HG03039 (cell line): ENCODE measurements around the gene DUSP22.

Experiments
- ATAC-seq: cut with Tn5 transposase; IDR thresholded peaks from one replicate; pipeline ENCODE4 v1.9.1; 2021; ENCODE audit warnings: mild to moderate bottlenecking, moderate library complexity; ENCODE audit not compliant: unreplicated experiment

Gene DUSP22

DNA sequence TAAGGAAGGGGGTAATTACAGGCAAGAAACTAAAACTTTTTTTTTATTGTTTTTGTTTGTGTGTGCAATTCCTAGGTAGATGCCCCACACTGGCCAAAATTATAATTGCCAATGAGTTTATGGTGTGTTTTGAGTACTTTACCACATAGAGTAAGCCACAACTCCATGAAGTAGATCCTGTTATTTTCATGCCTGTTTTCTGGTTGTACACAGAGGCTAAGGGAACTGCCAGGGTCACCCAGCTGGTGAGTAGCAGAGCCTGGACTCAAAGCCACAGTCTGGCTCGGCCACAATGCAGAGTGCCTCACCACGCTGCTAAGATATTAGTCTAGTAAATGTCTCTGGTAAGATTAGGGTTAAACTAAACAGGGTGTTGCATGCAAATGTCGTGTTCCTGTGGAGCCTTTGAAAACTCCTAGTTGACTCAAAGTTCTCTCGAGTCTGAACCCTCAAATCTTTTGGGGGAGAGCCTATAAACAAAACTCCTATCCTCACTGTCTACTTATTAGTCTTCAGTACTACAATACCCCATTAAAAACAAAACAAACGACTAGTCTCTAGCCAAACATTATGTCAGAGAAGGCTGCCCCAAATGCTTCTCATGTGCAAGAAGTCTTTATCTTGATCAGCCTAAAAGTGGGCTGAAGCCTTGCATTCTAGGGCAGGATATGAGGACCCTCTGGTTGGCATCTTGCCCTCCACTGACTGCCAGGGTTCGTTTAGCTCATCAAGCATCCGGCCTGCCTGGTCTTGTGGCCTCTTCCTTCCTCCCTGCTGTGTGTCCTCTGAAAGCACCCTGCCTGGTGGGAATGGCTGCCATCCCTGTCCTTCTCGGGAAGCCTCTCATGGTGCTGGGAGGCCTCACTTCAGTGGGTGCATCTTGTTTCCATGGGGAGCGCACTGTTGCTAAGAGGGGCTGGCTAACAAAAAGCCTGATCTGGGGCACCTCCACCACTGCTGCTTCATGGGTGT, 4.2 kb downstream of the DUSP22 start:
- peak; percentile 13 for ATAC-seq

- ATAC-seq = no peak
Measured at GRCh38 chr6:297571-298232, 5.4 kb downstream of the DUSP22 start.

- ATAC-seq = no peak
Measured at GRCh38 chr6:298233-299103, 6.2 kb downstream of the DUSP22 start.

DNA sequence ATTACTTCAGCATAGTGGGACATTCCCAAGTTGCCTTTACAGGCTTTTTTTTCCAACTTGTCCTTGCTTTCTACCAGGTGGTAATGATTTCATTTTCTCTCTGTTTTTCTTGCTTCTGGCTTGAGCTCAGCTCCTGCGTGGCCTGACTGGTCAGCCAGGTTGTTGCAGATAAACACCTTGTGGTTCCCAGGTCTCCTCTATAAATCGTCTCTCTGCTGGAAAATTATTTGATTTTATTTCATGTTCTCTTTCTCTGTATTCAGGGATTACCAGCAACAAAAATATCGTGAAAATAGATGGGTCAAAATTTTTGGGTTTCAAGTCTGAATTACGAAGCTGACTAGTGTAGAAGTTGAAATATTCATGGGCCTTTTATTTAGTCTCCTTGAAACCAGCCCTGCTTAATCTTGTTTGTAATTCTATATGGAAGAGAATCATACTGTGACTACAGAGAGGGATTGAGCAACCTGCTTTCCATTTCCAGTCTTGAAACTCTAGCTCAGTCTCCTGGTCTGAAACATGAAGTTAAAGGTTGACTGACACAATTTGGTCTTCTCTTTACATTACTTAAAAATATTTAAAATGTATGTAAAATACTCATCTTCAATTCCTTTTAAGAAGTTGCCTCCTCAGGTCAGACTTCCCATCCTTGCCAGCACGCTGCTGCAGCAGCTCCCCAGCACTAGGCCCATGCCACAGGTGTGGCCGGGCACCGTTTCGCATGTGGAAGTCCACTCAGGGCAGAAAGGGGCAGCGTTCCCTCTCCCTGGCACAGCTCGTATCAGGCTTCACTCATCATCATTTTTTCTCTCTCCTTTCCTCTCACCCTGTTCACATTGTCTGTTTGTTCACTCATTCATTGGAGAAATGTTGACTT, 7.1 kb downstream of the DUSP22 start:
- no peak for ATAC-seq

DNA sequence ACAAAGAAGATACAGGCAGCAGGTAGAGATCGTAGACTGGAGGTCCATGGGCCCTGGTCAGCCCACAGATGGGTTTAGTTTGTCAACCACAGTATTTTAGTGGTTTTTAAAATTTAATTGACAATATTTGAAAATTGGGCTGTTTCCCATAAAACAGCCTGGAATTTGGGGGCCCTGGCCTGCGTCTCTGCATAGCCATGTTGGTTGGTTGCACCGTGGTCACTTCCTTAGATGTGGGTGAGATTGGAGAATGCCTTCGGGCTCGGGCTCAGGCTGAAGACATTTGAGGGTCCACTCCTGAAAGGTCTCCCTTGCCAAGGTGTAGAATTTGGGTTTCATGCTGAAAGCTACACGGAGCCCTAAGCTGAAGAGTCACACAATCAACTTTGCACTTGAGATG, 7.7 kb downstream of the DUSP22 start:
- ATAC-seq = no peak

DNA sequence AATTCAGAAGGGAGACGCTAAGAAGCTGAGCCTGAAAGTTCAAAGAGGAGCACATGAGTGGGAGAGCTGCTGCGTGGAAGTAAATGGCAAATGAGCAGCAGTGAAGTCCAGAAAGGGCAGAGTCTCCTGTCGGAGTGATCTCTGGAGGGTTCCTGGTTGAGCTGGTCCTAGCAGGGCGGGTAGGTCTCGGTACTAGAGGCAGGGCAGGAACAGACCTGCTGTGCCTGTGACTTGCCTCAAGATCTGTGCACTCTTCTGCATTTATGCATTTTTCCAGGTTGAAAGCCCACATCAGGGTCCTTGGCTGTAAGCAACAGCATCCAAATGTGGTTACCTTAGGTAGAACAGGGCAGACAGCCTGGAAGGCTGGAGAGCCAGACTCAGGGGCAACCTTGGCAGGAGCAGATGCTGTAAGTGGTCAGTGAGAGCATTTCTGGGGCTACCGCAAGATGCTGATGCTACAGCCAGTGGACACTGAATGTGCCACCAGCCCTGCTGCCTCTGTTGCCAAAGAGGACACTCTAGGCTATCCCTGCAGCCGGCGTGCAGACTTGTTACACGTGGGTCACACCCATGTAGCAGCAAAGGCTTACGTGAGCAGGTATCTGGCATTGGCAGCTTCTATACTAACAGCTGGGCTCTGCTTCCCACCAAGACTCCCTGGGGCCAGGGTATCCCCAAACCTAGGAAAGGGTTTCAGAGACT, 8.4 kb downstream of the DUSP22 start:
- no peak for ATAC-seq

GRCh38 chr6:301526-301925, 9.2 kb downstream of the DUSP22 start:
- no peak for ATAC-seq

DNA sequence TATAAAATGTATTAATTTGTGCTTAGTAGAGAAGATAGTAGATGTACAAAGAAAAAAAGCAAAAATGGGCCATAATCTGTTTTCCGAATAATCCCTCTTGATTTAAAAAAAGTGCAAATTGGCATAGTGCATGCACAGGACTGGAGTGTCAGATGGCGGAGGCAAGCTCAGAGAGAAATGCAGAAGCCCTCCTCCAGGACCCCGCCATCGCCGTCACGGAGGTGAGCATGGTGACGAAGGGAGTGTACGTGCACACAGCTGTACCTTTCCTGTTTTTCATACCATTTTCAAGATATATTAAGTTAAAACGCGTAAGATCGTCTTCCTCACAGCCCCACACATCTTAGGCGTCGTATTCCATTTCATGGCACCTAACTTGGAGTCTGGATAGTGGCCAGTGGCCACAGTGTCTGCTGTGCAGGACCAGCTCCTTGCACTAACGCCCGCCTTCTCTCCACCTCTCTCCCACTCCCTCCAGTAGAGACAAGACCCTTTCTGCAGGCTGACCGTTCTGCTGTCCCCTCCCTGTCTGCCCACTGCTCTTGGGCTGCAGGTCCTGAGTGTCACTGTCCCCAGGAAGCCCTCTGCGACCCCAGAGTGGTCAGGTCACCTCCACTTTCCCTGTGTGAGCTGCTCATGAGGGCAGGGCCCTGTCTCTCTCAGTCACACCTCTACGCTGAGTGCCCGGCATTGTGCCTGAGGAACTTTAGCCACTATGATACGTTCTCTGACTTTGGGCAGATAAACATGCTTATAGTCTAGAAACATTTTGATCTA, 9.8 kb downstream of the DUSP22 start:
- ATAC-seq = no peak

GRCh38 chr6:302760-303159, 10.5 kb downstream of the DUSP22 start:
- no peak for ATAC-seq

- no peak for ATAC-seq
Measured at GRCh38 chr6:303263-303662, 11.0 kb downstream of the DUSP22 start.

GRCh38 chr6:303948-304558, 11.8 kb downstream of the DUSP22 start:
- no peak for ATAC-seq

DNA sequence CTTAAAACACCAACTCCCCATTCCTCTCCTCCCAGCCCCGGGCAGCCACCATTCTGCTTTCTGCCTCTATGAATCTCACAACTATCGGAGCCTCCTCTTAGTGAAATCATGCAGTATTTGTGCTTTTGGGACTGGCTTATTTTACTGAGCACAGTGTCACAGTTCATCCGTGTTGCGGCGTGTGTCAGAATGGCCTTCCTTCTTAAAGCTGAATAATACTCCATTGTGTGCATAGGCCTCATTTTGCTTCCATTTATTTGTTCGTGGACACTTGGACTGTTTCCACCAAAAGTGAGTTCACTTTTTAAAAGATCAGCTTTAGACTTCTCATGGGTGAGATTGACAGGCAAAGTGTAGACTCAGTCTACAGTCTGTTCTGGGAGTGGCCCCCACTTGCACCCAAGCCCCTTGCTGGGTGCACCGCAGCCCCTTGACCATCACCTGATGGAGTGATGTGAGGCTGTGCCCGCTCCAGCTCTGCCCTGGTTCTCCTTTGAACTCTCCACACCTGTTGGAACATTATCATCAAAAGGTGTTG, 12.6 kb downstream of the DUSP22 start:
- ATAC-seq = peak; percentile 4

DNA sequence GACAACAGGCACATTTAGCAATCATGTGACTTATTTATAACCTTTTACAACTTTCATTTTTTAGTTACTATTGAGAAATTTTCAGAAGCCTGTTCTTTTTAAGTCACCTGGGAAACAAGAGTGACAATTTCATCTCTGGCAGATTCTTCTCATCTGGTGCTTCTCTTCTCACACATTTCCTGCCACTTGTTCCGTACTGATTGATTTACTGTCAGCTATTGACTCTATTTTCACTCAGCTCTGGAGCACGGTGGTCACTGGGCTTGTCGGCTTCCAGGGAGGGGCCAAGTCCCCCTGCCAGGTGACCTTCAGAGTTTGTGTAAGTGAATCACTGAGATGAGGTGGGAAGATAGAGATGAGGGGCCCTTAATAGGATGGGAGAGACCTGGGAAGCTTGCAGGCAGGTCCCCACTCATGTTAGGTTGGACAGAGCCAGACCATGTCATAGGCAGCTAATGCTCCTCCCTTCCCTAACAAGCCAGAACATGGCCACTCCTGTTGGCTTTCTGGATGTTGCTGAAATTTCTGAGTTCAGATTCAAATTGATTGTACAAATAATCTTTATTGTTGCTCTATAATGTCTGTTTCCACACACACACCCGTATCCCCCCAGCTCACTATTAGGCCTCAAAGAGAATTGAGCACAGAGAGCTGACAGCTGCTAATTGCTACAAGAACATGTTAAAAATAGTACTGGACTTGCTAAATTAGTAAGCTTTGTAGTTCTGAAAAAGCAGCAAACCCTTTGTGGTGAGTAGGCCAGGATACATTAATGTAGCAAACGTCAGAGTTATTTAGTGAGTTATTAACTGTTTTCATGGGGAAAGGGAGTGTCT, 13.3 kb downstream of the DUSP22 start:
- peak; percentile 68 for ATAC-seq

- no peak for ATAC-seq
Measured at GRCh38 chr6:306641-307061, 14.4 kb downstream of the DUSP22 start.

DNA sequence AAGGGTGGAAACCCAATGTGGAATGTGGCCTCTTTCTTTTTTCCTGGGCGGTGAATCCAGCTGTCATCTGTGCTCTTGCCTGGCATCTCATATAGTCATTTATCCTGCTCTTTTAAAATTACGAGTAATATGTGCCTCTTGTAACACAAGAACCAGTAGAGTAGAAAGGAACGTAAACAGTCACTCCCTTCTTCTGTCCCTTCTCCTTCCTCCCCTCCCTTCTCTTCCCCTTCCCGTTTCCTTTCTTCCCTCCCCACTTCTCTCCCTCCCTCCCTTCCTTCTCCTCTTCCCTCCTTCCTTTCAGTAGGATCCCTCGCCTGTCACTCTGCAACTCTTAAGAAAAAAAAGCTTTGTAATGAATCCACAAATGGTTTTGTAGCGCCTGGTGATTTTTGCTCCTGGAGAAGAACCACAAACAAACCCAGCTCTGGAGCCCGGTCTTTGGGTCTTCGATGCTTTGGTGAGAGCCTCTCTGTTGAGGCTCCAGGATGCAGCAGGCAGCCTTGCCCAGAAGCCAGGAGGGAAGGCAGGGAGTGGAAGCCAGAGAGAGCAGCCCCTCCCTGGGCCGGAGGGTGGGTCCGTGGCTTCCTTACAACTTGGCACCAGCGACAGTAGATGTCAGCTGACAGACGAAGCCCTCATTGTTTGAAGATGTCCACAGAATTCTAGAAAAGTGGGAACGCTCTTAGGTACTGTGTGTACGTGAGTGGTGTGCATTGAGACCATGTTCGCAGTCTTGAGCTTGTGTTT, 15.0 kb downstream of the DUSP22 start:
- ATAC-seq = no peak

- ATAC-seq = no peak
Measured at GRCh38 chr6:307874-308273, 15.6 kb downstream of the DUSP22 start.

DNA sequence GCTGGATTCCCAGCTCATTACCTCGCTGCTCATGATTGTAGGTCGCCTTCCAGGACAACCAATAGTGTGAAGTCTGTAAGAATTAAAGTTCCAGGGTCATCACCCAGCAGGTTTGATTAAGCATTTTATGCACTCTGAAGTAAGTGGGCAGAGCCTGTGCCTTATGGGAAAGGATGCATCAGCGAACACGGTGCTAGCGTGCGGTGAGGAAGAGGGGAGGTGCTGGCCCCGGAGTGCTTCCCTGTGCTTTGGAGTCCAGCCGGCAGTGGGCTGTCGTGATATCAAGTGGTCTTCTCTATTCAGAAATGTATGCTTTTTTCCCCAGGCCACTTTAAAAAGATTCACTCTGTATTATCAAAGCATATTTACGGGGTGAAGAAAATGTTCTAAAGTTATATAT, 16.0 kb downstream of the DUSP22 start:
- ATAC-seq = no peak
